ENCODE measurements around the gene BRD3. TPM values are rescaled to one million over a fixed set of nuclear protein-coding genes. Genes with fewer than 3 reads are reported as not detected.

BRD3 gene
- total and polyA plus RNA-seq, 2 of the 8 experiments (the other 6 are each of a cell fraction or from before 2014, with no cell fraction given): 31.0 to 82.7 TPM

DNA sequence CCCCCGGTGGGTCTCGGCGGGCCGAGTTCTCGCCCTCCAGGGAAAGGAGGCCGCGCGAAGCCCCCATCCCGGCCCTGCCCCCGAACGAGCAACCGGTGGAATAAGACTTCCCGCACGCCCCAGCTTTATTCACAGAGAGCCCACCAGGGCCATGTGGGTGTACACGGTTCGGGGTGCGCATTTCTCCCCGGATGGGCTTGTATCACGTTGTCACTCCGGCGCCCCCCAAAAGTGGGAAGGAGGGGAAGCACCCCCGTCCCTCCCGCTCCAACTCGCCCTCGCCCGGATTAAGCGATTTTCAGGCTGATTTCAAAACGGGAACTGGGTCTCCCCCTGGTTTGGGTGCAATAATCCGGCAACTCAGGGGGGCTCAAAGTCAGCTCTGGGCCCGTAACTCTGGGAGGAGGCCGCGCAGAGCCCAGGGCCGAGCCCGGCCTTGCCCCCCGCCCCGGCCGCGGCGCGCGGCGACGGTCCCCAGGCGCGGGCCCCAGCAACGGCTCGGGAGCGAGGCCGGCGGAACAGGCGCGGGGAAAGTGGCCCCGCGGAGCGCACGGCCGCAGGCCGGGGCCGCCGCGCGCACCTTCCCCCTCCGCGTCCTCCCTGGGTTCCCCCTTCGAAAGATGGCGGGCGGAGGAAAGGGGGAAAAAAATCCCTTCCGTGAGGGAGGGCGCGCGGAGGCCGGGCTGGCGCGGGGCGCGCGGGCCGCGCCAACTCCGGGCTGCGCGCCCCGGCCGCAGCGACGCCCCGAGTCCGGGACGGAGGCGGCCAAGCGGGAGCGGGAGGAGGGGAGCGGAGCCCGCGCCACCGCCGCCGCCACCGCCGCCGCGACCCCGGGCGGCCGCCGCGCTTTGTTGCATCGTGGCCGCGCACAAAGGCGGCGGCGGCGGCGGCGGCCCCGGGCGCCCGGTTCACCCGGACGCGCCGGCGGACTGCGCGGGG is 644 bp downstream of the BRD3 start:
- peak overlapping the region; percentile 54 for H2BK120ac ChIP-seq (replicated peaks; ENCODE audit: low read depth, low read length)
- peaks cover 30 to 34% of the 10 kb centered on the region in 2 experiments for H4K20me1 ChIP-seq (replicated peaks in 1 of 2; ENCODE audit: control insufficient read depth in 1 of 2, insufficient read depth in 2 of 2, low read length in 2 of 2)
- H3K4ac ChIP-seq (replicated peaks; ENCODE audit: insufficient read length, low read depth, low read length): peak overlapping the region; percentile 69
- H3K4me3 ChIP-seq (ENCODE audit: extremely low read depth in 1 of 4, insufficient read depth in 2 of 4, low read depth in 3 of 4, low read length in 4 of 4): peak overlapping the region; percentile 52 to 100 (median 92)
- no peak for DNase-seq (ENCODE audit: low read depth in 1 of 2, low spot score in 2 of 2)
- H2AFZ ChIP-seq (ENCODE audit: low read length): no peak overlapping the region
- peak overlapping the region; percentile 76 to 96 (median 88) for H3K9ac ChIP-seq (replicated peaks in 1 of 4; ENCODE audit: extremely low read depth in 1 of 4, low read depth in 3 of 4, low read length in 3 of 4)
- no peak overlapping the region for H2BK20ac ChIP-seq (ENCODE audit: low read length)
- H2BK12ac ChIP-seq (ENCODE audit: low read depth, low read length): no peak overlapping the region
- no peaks in the 10 kb centered on the region; a peak in 1 of 8 replicates for H3K36me3 ChIP-seq (ENCODE audit: control insufficient read depth in 2 of 4, insufficient read depth in 4 of 4, low read length in 3 of 4)
- H3K79me1 ChIP-seq (ENCODE audit: low read depth, low read length): peaks cover 19% of the 10 kb centered on the region
- H3K23me2 ChIP-seq (ENCODE audit: low read depth, low read length): peaks cover 5% of the 10 kb centered on the region
- peaks cover 3 to 8% of the 10 kb centered on the region in 2 experiments; a peak in 2 of 4 replicates for H3K9me3 ChIP-seq (ENCODE audit: insufficient read depth in 2 of 2, low read depth in 1 of 2, low read length in 1 of 2)
- no peak overlapping the region for H3K14ac ChIP-seq (ENCODE audit: insufficient read length)
- FAIRE-seq: no peak
- peak overlapping the region; percentile 77 for H3K56ac ChIP-seq (replicated peaks; ENCODE audit: insufficient read length, low read depth, low read length)
- ChIA-PET POLR2A (ENCODE audit: partially characterized antibody) (interaction anchor here (0.7 to 3.0 kb wide), 14 partner anchors 9 to 1992 kb away, joined by 3 to 19 read pairs (median 4); partner anchors contain the start of gene WDR5), CTCF (ENCODE audit: partially characterized antibody) (interaction anchor here (1.5 kb wide), 2 partner anchors 16 to 32 kb away, joined by 3 to 8 read pairs; no protein-coding TSS in a partner anchor)
- H2BK5ac ChIP-seq (ENCODE audit: low read depth, low read length): 0 out of 2 replicates have a peak overlapping the region, but pooled peaks have one; percentile 35
- peak overlapping the region; percentile 60; the same call in 1 of the 2 replicates for H3K18ac ChIP-seq (ENCODE audit: extremely low read depth, low read length)
- peak overlapping the region; percentile 65 for H3K27ac ChIP-seq (ENCODE audit: low read depth, low read length)
- H3K79me2 ChIP-seq (ENCODE audit: control insufficient read depth in 1 of 2, insufficient read depth in 2 of 2, low read length in 2 of 2): peaks cover 34 to 50% of the 10 kb centered on the region in 2 experiments
- no peak overlapping the region for H3K23ac ChIP-seq (ENCODE audit: insufficient read length)
- no peak overlapping the region for H2BK15ac ChIP-seq (ENCODE audit: low read length)
- peak overlapping the region; percentile 51 for H4K5ac ChIP-seq (ENCODE audit: insufficient read length, low read depth, low read length)
- H4K8ac ChIP-seq (ENCODE audit: extremely low read depth, insufficient read depth, low read length): peak overlapping the region; percentile 91; the same call in 1 of the 2 replicates
- H3K4me2 ChIP-seq (ENCODE audit: insufficient read depth in 1 of 2, low read depth in 2 of 2, low read length in 2 of 2): peak overlapping the region; percentile 87 to 88
- H4K91ac ChIP-seq (replicated peaks; ENCODE audit: insufficient read length, low read length): peak overlapping the region; percentile 88
- 1% methylated on average over 58 of the region's 126 CpGs; no CpG with 5 or more reads in 1 of the 2 experiments for WGBS, 2 experiments (ENCODE audit: extremely low coverage in 1 of 2, insufficient coverage in 1 of 2, insufficient read length in 1 of 2, insufficient replicate concordance in 2 of 2, low coverage in 1 of 2, low lambda C conversion rate in 2 of 2, missing lambda C conversion rate in 1 of 2)
- no peak overlapping the region for H2AK5ac ChIP-seq (ENCODE audit: low read depth, low read length)
- peaks cover 0 to 15% (median 8%) of the 10 kb centered on the region in 4 experiments; a peak in 5 of 7 replicates for H3K4me1 ChIP-seq (replicated peaks in 1 of 4; ENCODE audit: control insufficient read depth in 3 of 4, insufficient read depth in 4 of 4, low read length in 3 of 4)
- peaks cover 0 to 13% (median 10%) of the 10 kb centered on the region in 4 experiments; a peak in 3 of 7 replicates for H3K27me3 ChIP-seq (replicated peaks in 1 of 4; ENCODE audit: control insufficient read depth in 3 of 4, extremely low read depth in 1 of 4, insufficient read depth in 3 of 4, low read length in 3 of 4)
- TF ChIP-seq RAD21 (IDR thresholded peaks at IDR 0.05 in 1 of 2, conservative IDR thresholded peaks at IDR 0.05 in 1 of 2; ENCODE audit: low read depth in 2 of 2, low read length in 2 of 2): no peak
- 0 out of 2 replicates have a peak, but pooled peaks have one; percentile 31 for TF ChIP-seq TAF1 (IDR thresholded peaks at IDR 0.05; ENCODE audit: low read depth, low read length)
- no peak for TF ChIP-seq HDAC6 (IDR thresholded peaks at IDR 0.05; ENCODE audit: low read depth, low read length)
- no peak for TF ChIP-seq GTF2F1 (IDR thresholded peaks at IDR 0.05; ENCODE audit: borderline replicate concordance, low read depth, low read length)
- TF ChIP-seq CBX5 (IDR thresholded peaks at IDR 0.05; ENCODE audit: low read depth, low read length): no peak
- TF ChIP-seq SAP30 (IDR thresholded peaks at IDR 0.05; ENCODE audit: insufficient read depth, insufficient replicate concordance, low read length): no peak
- peak; percentile 75; the same call in 1 of the 2 replicates for TF ChIP-seq YY1 (IDR thresholded peaks at IDR 0.05; ENCODE audit: low read depth, low read length)
- TF ChIP-seq CBX8 (IDR thresholded peaks at IDR 0.05; ENCODE audit: borderline replicate concordance, low read depth, low read length): no peak
- peak; percentile 42 for TF ChIP-seq KDM4A (IDR thresholded peaks at IDR 0.05; ENCODE audit: low read depth, low read length, severe bottlenecking)
- no peak for TF ChIP-seq NRF1 (IDR thresholded peaks at IDR 0.05; ENCODE audit: low read depth, low read length)
